Activated CD8-positive, alpha-beta T cell treated with anti-CD3 and anti-CD28 coated beads for 36 hours (primary cell): ENCODE measurements around the gene ACSF2. TPM values are rescaled to one million over a fixed set of nuclear protein-coding genes. Genes with fewer than 3 reads are reported as not detected.
"Not testable (repeated sequence)": the region's sequence is repeated elsewhere in the genome, so short reads cannot be mapped to it uniquely, and the experiment has no call there.

Experiments used
- ATAC-seq: fragments of 200-7000 bp; cut with Tn5 transposase; one replicate; pipeline ENCODE4 v1.10.0; 2021; ENCODE audit warnings: mild to moderate bottlenecking, moderate library complexity
- CTCF ChIA-PET: fragments of 350-600 bp; sonication (Branson Sonifier 250); formaldehyde crosslinking; loops from one replicate; lab custom pipeline; 2021; ENCODE audit warnings: antibody characterized with exemption; lab: Charles Lee
- POLR2A ChIA-PET: fragments of 350-600 bp; sonication (Branson Sonifier 250); formaldehyde crosslinking; loops from one replicate; lab custom pipeline; 2021; ENCODE audit warnings: antibody characterized with exemption; lab: Charles Lee
- DNase-seq: peaks from one replicate; pipeline ENCODE4 v3.0.0-alpha.2; 2020
- H3K27ac Mint-ChIP-seq: one replicate; pipeline ENCODE4 v1.8.0; 2021; ENCODE audit warnings: mild to moderate bottlenecking, mixed read lengths
- H3K27me3 Mint-ChIP-seq: one replicate; pipeline ENCODE4 v1.8.0; 2021; ENCODE audit warnings: mixed read lengths
- H3K36me3 Mint-ChIP-seq: one replicate; pipeline ENCODE4 v1.8.0; 2021; ENCODE audit warnings: low read depth, mixed read lengths
- H3K4me1 Mint-ChIP-seq: one replicate; pipeline ENCODE4 v1.8.0; 2021; ENCODE audit warnings: low read depth, mixed read lengths
- H3K4me3 Mint-ChIP-seq: one replicate; pipeline ENCODE4 v1.8.0; 2021; ENCODE audit warnings: mild to moderate bottlenecking, moderate library complexity, mixed read lengths
- H3K9me3 Mint-ChIP-seq: one replicate; pipeline ENCODE4 v1.8.0; 2021; ENCODE audit warnings: mixed read lengths
- CTCF ChIP-seq: fragments of 200-600 bp; IDR thresholded peaks from one replicate; pipeline ENCODE4 v1.8.0; 2022; ENCODE audit warnings: antibody characterized with exemption, mild to moderate bottlenecking
- intact Hi-C: fragments of 100-400 bp; cut with micrococcal nuclease; formaldehyde crosslinking; loops from one replicate; pipeline ENCODE4 v1.10.0; 2022
- total RNA-seq, 2 experiments: library from RNA; stranded (reverse); gene quantifications; one replicate each; pipeline ENCODE4 v1.2.3, GENCODE V29; 2021

ACSF2 gene
- total RNA-seq, 2 experiments from 2014 or later, result 14.5 to 17.5 TPM

- ChIA-PET POLR2A (interaction anchor here (0.6 to 3.2 kb wide), 21 partner anchors 9 to 82 kb away, joined by 3 to 22 read pairs (median 6); partner anchors contain the start of genes ACSF2, EME1, MRPL27 and RSAD1), CTCF (interaction anchor here (0.6 to 5.2 kb wide), 46 partner anchors 9 to 767 kb away, joined by 3 to 74 read pairs (median 5); partner anchors contain the start of genes ACSF2, ANKRD40, COL1A1 and EME1)
- Mint-ChIP-seq H3K9me3 (peaks cover 3% of the 10 kb centered on the region), H3K4me3 (peak within 1 kb of the TSS; percentile 89), H3K36me3 (peaks cover 38% of the 10 kb centered on the region), H3K4me1 (peaks cover 30% of the 10 kb centered on the region), H3K27ac (peak within 1 kb of the TSS; percentile 90), H3K27me3 (no peaks in the 10 kb centered on the region)
- DNase-seq (peak; percentile 93), ATAC-seq (peak; percentile 100)
- peak; percentile 97 for TF ChIP-seq CTCF
- intact Hi-C loops, result no loop called here
These were observed 28.7 kb upstream of the ACSF2 start, which contains the start of gene LRRC59 for GRCh38 chr17:50397111-50397918. TSS of gene LRRC59 (minus strand) at chr17:50397523. CDS start at chr17:50397317, 206 bp downstream.

- Mint-ChIP-seq H3K9me3 (peaks cover 3% of the 10 kb centered on the region), H3K4me1 (peaks cover 30% of the 10 kb centered on the region), H3K4me3 (peak overlapping the region; percentile 89), H3K27ac (peak overlapping the region; percentile 90), H3K36me3 (peaks cover 32% of the 10 kb centered on the region), H3K27me3 (no peaks in the 10 kb centered on the region)
- no peak for ATAC-seq
- DNase-seq, result no peak
- ChIA-PET POLR2A (interaction anchor here (0.6 to 3.2 kb wide), 18 partner anchors 9 to 81 kb away, joined by 3 to 16 read pairs (median 6); partner anchors contain the start of genes ACSF2, EME1, MRPL27 and RSAD1), CTCF (interaction anchor here (0.6 to 5.2 kb wide), 40 partner anchors 8 to 766 kb away, joined by 3 to 74 read pairs (median 6); partner anchors contain the start of genes ACSF2, ANKRD40, COL1A1 and EME1)
- intact Hi-C loops, result no loop called here
- no peak for TF ChIP-seq CTCF
These were observed 28.1 kb upstream of the ACSF2 start for GRCh38 chr17:50397919-50398285.

GRCh38 chr17:50398672-50399071 lies 27.3 kb upstream of the ACSF2 start:
- intact Hi-C loops, H3K9me3 Mint-ChIP-seq, ATAC-seq, H3K27me3 Mint-ChIP-seq, H3K4me3 Mint-ChIP-seq, H3K27ac Mint-ChIP-seq, DNase-seq: not testable (repeated sequence)
- Mint-ChIP-seq H3K36me3 (peaks cover 24% of the 10 kb centered on the region), H3K4me1 (peaks cover 25% of the 10 kb centered on the region)
- ChIA-PET POLR2A (interaction anchor here (1.0 to 3.2 kb wide), 7 partner anchors 10 to 80 kb away, joined by 3 to 16 read pairs (median 9); partner anchors contain the start of genes EME1, MRPL27, RSAD1 and XYLT2), CTCF (interaction anchor here (1.1 to 5.2 kb wide), 14 partner anchors 8 to 309 kb away, joined by 3 to 74 read pairs (median 8); partner anchors contain the start of genes ANKRD40, COL1A1, RSAD1 and XYLT2)

GRCh38 chr17:50399591-50399990 lies 26.4 kb upstream of the ACSF2 start:
- H3K9me3 Mint-ChIP-seq, ATAC-seq, H3K27ac Mint-ChIP-seq, H3K27me3 Mint-ChIP-seq, intact Hi-C loops, H3K4me3 Mint-ChIP-seq: not testable (repeated sequence)
- CTCF ChIA-PET, result interaction anchor here (2.9 to 5.2 kb wide), 4 partner anchors 7 to 79 kb away, joined by 22 to 74 read pairs (median 28); partner anchors contain the start of gene RSAD1
- peak; percentile 24 for DNase-seq
- H3K4me1 Mint-ChIP-seq, result peaks cover 22% of the 10 kb centered on the region
- peaks cover 16% of the 10 kb centered on the region for H3K36me3 Mint-ChIP-seq
- POLR2A ChIA-PET, result interaction anchor here (0.9 to 2.9 kb wide), 2 partner anchors 9 to 26 kb away, joined by 4 to 16 read pairs; partner anchors contain the start of genes EME1 and MRPL27

- DNase-seq, H3K9me3 Mint-ChIP-seq, H3K4me3 Mint-ChIP-seq, H3K27me3 Mint-ChIP-seq, H3K27ac Mint-ChIP-seq, intact Hi-C loops, H3K36me3 Mint-ChIP-seq, ATAC-seq, H3K4me1 Mint-ChIP-seq: not testable (repeated sequence)
- ChIA-PET POLR2A (interaction anchor here (0.7 kb wide), 1 partner anchor 13 kb away, joined by 3 read pairs; no protein-coding TSS in a partner anchor), CTCF (interaction anchor here (3.1 kb wide), 1 partner anchor 8 kb away, joined by 22 read pairs; the partner anchor contains the start of gene LRRC59)
These were observed 20.7 kb upstream of the ACSF2 start for GRCh38 chr17:50405351-50405750.

- Mint-ChIP-seq H3K27me3 (peaks cover 8% of the 10 kb centered on the region), H3K4me3 (no peak overlapping the region), H3K9me3 (no peaks in the 10 kb centered on the region), H3K4me1 (no peaks in the 10 kb centered on the region), H3K27ac (no peak overlapping the region), H3K36me3 (no peaks in the 10 kb centered on the region)
- DNase-seq (no peak), ATAC-seq (no peak)
- ChIA-PET POLR2A (interaction anchor here (1.9 kb wide), 1 partner anchor 9 kb away, joined by 9 read pairs; the partner anchor contains the start of gene LRRC59), CTCF (interaction anchor here (1.2 to 3.1 kb wide), 2 partner anchors 9 to 28 kb away, joined by 4 to 22 read pairs; partner anchors contain the start of gene LRRC59)
- no peak for TF ChIP-seq CTCF
- intact Hi-C loops, result no loop called here
These were observed 19.4 kb upstream of the ACSF2 start for GRCh38 chr17:50406578-50406977.
